HEK293 (cell line): ENCODE results near the gene ILK.

ENCODE experiments used
- CTCF ChIA-PET: fragments of 350-600 bp; formaldehyde crosslinking; extraction: SDS; loops from one replicate; lab custom pipeline; 2021; ENCODE audit warnings: antibody characterized with exemption; lab: Yijun Ruan, JAX
- POLR2A ChIA-PET: fragments of 300-600 bp; formaldehyde crosslinking; extraction: SDS; loops from one replicate; lab custom pipeline; 2020; ENCODE audit warnings: antibody characterized with exemption, inconsistent platforms; lab: Yijun Ruan, JAX
- H3K27ac ChIP-seq: fragments of 200-500 bp; sonication (Bioruptor generic); 2 replicates; pipeline ENCODE4 v1.5.1; 2014; ENCODE audit warnings: low read depth, low read length, control low read depth, inconsistent platforms; ENCODE audit errors: extremely low read depth
- H3K36me3 ChIP-seq, 2 experiments: fragments of 200-500 bp in 1 of 2; sonication (Bioruptor generic) in 1 of 2; 1 replicate in 1 of 2; 2 replicates in 1 of 2; pipeline ENCODE4 v1.5.1; 2014 to 2017; ENCODE audit warnings: inconsistent platforms in 2 of 2, low read length in 2 of 2; ENCODE audit not compliant: control insufficient read depth in 2 of 2, insufficient read depth in 1 of 2
- H3K4me1 ChIP-seq: fragments of 200-500 bp; sonication (Bioruptor generic); 2 replicates; pipeline ENCODE4 v1.5.1; 2014; ENCODE audit warnings: mild to moderate bottlenecking, low read length, inconsistent platforms; ENCODE audit not compliant: control insufficient read depth, insufficient read depth
- H3K4me3 ChIP-seq: 2 replicates; pipeline ENCODE4 v1.5.1; 2011; ENCODE audit warnings: low read depth, mild to moderate bottlenecking, control low read depth, low read length, moderate library complexity
- H3K9me3 ChIP-seq: fragments of 200-500 bp; sonication (Bioruptor generic); 2 replicates; pipeline ENCODE4 v1.5.1; 2014; ENCODE audit warnings: low read depth, low read length, inconsistent platforms; ENCODE audit not compliant: control insufficient read depth, insufficient read depth
- HOXC10 ChIP-seq: sonication (generic); formaldehyde crosslinking; IDR thresholded peaks from 2 replicates; pipeline ENCODE4 v1.8.1; 2023; ENCODE audit warnings: mild to moderate bottlenecking, missing genetic modification reagents
- SCRT1 ChIP-seq: fragments of 450-650 bp; formaldehyde crosslinking; IDR thresholded peaks from 2 replicates; pipeline ENCODE4 v1.5.1; 2016; ENCODE audit warnings: missing biosample characterization, missing genetic modification characterization, borderline replicate concordance
- SETDB1 ChIP-seq: IDR thresholded peaks from one replicate; pipeline ENCODE4 v1.6.1; 2017; ENCODE audit warnings: mild to moderate bottlenecking, low read length, moderate library complexity, mixed read lengths; ENCODE audit not compliant: insufficient read length
- ZBTB7A ChIP-seq: fragments of 450-650 bp; formaldehyde crosslinking; IDR thresholded peaks from 2 replicates; pipeline ENCODE4 v1.5.1; 2016; ENCODE audit warnings: low read depth, missing biosample characterization, missing genetic modification characterization
- ZFP41 ChIP-seq: fragments of 450-650 bp; formaldehyde crosslinking; IDR thresholded peaks from 2 replicates; pipeline ENCODE4 v1.5.1; 2016; ENCODE audit warnings: missing biosample characterization, missing genetic modification characterization, borderline replicate concordance
- ZNF157 ChIP-seq: fragments of 450-650 bp; formaldehyde crosslinking; IDR thresholded peaks from 2 replicates; pipeline ENCODE4 v1.5.1; 2016; ENCODE audit warnings: missing biosample characterization, missing genetic modification characterization
- ZNF174 ChIP-seq: fragments of 450-650 bp; formaldehyde crosslinking; IDR thresholded peaks from 2 replicates; pipeline ENCODE4 v1.5.0; 2017; ENCODE audit warnings: missing biosample characterization, mild to moderate bottlenecking, missing genetic modification characterization
- ZNF211 ChIP-seq: fragments of 450-650 bp; formaldehyde crosslinking; IDR thresholded peaks from 2 replicates; pipeline ENCODE4 v1.5.1; 2016; ENCODE audit warnings: low read depth, missing biosample characterization, missing genetic modification characterization
- ZNF239 ChIP-seq: fragments of 450-650 bp; formaldehyde crosslinking; IDR thresholded peaks from 2 replicates; pipeline ENCODE4 v1.5.1; 2016; ENCODE audit warnings: missing biosample characterization, missing genetic modification characterization
- ZNF24 ChIP-seq: fragments of 450-650 bp; formaldehyde crosslinking; IDR thresholded peaks from 2 replicates; pipeline ENCODE4 v1.5.1; 2016; ENCODE audit warnings: missing biosample characterization, missing genetic modification characterization
- ZNF335 ChIP-seq: fragments of 450-650 bp; formaldehyde crosslinking; conservative IDR thresholded peaks from 2 replicates; pipeline ENCODE4 v1.5.1; 2016; ENCODE audit warnings: missing biosample characterization, missing genetic modification characterization
- ZNF629 ChIP-seq: fragments of 450-650 bp; formaldehyde crosslinking; IDR thresholded peaks from 2 replicates; pipeline ENCODE4 v1.5.1; 2017; ENCODE audit warnings: missing biosample characterization, missing genetic modification characterization
- ZNF664 ChIP-seq: fragments of 450-650 bp; formaldehyde crosslinking; IDR thresholded peaks from 2 replicates; pipeline ENCODE4 v1.5.1; 2016; ENCODE audit warnings: missing biosample characterization, missing genetic modification characterization
- ZNF791 ChIP-seq: fragments of 450-650 bp; formaldehyde crosslinking; IDR thresholded peaks from 2 replicates; pipeline ENCODE4 v1.5.1; 2016; ENCODE audit warnings: missing biosample characterization, missing genetic modification characterization
- TF ChIP-seq, protein P1 (sequence below): fragments of 450-650 bp; formaldehyde crosslinking; IDR thresholded peaks from 2 replicates; pipeline ENCODE4 v1.5.1; 2016; ENCODE audit warnings: missing biosample characterization, missing genetic modification characterization
- TF ChIP-seq, protein P2 (sequence below): fragments of 450-650 bp; formaldehyde crosslinking; IDR thresholded peaks from 2 replicates; pipeline ENCODE4 v1.5.1; 2016; ENCODE audit warnings: missing biosample characterization, missing genetic modification characterization
- TF ChIP-seq, protein P3 (sequence below): fragments of 450-650 bp; formaldehyde crosslinking; IDR thresholded peaks from 2 replicates; pipeline ENCODE4 v1.5.1; 2016; ENCODE audit warnings: missing biosample characterization, missing genetic modification characterization
- TF ChIP-seq, protein P4 (sequence below): fragments of 450-650 bp; formaldehyde crosslinking; IDR thresholded peaks from 2 replicates; pipeline ENCODE4 v1.5.1; 2016; ENCODE audit warnings: missing biosample characterization, missing genetic modification characterization, borderline replicate concordance
- TF ChIP-seq, protein P5 (sequence below): IDR thresholded peaks from 2 replicates; pipeline ENCODE4 v1.6.1; 2011; ENCODE audit warnings: mild to moderate bottlenecking, low read depth, low read length, borderline replicate concordance
- TF ChIP-seq, protein P6 (sequence below): fragments of 450-650 bp; formaldehyde crosslinking; IDR thresholded peaks from 2 replicates; pipeline ENCODE4 v1.5.1; 2016; ENCODE audit warnings: missing biosample characterization, missing genetic modification characterization

The ILK gene

DNA sequence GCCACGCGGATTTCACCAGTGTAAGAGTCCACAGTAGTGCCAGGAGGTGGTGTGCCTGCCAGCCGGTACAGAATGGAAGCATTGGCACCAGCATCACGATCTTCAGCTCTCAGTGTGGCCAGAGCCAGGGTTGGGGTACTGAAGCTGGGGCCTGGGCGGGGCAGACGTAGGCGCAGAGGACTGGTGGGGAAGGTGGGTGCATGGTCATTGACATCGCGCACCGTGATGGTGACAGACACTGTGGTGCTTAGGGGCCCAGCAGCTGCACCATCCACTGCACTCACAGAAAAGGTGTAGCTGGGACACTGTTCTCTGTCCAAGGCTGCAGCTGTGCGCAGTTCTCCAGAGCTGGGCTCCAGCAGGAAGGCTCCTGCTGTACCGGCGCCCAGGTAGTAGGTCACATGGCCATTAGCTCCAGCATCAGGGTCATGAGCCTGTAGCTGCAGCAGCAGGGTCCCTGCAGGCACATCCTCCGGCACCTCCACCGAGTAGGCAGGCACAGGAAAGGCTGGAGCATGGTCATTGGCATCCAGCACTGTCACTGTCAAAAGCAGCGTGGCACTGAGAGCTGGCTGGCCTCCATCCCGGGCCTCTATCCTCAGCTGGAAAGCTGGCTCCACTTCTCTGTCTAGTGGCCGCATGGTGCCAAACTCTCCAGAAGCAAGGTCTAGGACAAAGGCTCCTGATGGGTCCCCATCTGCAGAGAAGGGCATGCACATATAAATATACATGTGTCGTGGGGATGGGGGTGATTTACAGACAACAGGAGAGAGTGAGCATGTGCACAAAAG is 23.6 kb downstream of the ILK start (continued):
- TF ChIP-seq, protein P1, sequence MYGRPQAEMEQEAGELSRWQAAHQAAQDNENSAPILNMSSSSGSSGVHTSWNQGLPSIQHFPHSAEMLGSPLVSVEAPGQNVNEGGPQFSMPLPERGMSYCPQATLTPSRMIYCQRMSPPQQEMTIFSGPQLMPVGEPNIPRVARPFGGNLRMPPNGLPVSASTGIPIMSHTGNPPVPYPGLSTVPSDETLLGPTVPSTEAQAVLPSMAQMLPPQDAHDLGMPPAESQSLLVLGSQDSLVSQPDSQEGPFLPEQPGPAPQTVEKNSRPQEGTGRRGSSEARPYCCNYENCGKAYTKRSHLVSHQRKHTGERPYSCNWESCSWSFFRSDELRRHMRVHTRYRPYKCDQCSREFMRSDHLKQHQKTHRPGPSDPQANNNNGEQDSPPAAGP (tag by site-specific recombination) = no peak

DNA sequence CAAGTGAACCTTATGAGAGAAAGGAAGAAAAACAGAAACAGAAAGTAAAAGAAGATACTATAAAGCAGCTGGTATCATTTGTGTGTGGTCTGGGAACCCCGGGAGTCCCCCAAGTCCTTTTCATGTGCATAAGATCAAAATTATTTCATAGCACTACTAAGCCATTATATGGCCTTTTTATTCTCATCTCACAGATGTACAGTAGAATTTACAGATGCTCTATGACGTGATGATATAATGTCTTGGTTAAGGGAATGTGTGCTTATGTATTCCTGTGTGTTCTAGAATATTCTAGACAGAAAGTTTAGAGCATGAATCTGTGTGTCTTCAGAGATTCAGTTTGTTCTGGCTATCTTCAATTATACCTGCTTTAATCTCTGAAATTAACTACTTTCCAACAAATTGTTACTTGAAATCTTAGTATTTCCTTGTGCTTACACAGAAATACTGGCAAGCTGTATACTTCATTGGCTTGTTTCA is 24.2 kb downstream of the ILK start:
- no peaks in the 10 kb centered on the region for H3K4me1 ChIP-seq
- POLR2A ChIA-PET = interaction anchor here (0.5 to 1.3 kb wide), 2 partner anchors 11 to 56 kb away, joined by 3 to 4 read pairs; partner anchors contain the start of gene MRPL17
- peaks cover 0 to 39% of the 10 kb centered on the region in 2 experiments; a peak in 1 of 3 replicates for H3K36me3 ChIP-seq
- H3K27ac ChIP-seq = no peak overlapping the region
- no peaks in the 10 kb centered on the region for H3K9me3 ChIP-seq
- TF ChIP-seq, protein P2, sequence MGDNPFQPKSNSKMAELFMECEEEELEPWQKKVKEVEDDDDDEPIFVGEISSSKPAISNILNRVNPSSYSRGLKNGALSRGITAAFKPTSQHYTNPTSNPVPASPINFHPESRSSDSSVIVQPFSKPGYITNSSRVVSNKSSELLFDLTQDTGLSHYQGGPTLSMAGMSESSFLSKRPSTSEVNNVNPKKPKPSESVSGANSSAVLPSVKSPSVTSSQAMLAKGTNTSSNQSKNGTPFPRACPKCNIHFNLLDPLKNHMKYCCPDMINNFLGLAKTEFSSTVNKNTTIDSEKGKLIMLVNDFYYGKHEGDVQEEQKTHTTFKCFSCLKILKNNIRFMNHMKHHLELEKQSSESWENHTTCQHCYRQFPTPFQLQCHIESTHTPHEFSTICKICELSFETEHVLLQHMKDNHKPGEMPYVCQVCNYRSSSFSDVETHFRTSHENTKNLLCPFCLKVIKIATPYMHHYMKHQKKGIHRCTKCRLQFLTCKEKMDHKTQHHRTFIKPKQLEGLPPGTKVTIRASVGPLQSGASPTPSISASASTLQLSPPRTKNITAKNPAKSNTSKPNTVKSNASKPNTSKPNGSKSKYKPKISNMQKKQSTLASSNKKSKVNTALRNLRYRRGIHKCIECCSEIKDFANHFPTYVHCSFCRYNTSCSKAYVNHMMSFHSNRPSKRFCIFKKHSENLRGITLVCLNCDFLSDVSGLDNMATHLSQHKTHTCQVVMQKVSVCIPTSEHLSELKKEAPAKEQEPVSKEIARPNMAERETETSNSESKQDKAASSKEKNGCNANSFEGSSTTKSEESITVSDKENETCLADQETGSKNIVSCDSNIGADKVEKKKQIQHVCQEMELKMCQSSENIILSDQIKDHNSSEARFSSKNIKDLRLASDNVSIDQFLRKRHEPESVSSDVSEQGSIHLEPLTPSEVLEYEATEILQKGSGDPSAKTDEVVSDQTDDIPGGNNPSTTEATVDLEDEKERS = no peak
- no peak for TF ChIP-seq ZNF174 (tag by site-specific recombination)
- TF ChIP-seq ZNF335 = no peak
- no peak for TF ChIP-seq ZNF157 (tag by site-specific recombination)
- no peak for TF ChIP-seq ZNF664 (tag by site-specific recombination)
- TF ChIP-seq, protein P3, sequence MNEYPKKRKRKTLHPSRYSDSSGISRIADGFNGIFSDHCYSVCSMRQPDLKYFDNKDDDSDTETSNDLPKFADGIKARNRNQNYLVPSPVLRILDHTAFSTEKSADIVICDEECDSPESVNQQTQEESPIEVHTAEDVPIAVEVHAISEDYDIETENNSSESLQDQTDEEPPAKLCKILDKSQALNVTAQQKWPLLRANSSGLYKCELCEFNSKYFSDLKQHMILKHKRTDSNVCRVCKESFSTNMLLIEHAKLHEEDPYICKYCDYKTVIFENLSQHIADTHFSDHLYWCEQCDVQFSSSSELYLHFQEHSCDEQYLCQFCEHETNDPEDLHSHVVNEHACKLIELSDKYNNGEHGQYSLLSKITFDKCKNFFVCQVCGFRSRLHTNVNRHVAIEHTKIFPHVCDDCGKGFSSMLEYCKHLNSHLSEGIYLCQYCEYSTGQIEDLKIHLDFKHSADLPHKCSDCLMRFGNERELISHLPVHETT = no peak
- TF ChIP-seq ZNF211 (tag by site-specific recombination) = no peak
- TF ChIP-seq SETDB1 = no peak
- no peak for TF ChIP-seq ZNF239 (tag by site-specific recombination)
- TF ChIP-seq, protein P4, sequence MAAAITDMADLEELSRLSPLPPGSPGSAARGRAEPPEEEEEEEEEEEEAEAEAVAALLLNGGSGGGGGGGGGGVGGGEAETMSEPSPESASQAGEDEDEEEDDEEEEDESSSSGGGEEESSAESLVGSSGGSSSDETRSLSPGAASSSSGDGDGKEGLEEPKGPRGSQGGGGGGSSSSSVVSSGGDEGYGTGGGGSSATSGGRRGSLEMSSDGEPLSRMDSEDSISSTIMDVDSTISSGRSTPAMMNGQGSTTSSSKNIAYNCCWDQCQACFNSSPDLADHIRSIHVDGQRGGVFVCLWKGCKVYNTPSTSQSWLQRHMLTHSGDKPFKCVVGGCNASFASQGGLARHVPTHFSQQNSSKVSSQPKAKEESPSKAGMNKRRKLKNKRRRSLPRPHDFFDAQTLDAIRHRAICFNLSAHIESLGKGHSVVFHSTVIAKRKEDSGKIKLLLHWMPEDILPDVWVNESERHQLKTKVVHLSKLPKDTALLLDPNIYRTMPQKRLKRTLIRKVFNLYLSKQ (tag by site-specific recombination) = no peak
- TF ChIP-seq ZNF629 (tag by site-specific recombination) = no peak
- TF ChIP-seq, protein P5, sequence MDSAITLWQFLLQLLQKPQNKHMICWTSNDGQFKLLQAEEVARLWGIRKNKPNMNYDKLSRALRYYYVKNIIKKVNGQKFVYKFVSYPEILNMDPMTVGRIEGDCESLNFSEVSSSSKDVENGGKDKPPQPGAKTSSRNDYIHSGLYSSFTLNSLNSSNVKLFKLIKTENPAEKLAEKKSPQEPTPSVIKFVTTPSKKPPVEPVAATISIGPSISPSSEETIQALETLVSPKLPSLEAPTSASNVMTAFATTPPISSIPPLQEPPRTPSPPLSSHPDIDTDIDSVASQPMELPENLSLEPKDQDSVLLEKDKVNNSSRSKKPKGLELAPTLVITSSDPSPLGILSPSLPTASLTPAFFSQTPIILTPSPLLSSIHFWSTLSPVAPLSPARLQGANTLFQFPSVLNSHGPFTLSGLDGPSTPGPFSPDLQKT = no peak
- no peak for TF ChIP-seq ZNF791 (tag by site-specific recombination)
- no peak for TF ChIP-seq ZBTB7A (tag by site-specific recombination)
- TF ChIP-seq, protein P6, sequence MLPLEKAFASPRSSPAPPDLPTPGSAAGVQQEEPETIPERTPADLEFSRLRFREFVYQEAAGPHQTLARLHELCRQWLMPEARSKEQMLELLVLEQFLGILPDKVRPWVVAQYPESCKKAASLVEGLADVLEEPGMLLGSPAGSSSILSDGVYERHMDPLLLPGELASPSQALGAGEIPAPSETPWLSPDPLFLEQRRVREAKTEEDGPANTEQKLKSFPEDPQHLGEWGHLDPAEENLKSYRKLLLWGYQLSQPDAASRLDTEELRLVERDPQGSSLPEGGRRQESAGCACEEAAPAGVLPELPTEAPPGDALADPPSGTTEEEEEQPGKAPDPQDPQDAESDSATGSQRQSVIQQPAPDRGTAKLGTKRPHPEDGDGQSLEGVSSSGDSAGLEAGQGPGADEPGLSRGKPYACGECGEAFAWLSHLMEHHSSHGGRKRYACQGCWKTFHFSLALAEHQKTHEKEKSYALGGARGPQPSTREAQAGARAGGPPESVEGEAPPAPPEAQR = no peak
- TF ChIP-seq ZNF24 (tag by site-specific recombination) = no peak
- no peak for TF ChIP-seq SCRT1 (tag by site-specific recombination)
- TF ChIP-seq ZFP41 = no peak
- no peak for TF ChIP-seq HOXC10 (CRISPR knock-in tag)
- CTCF ChIA-PET = no interaction called here
- no peak overlapping the region for H3K4me3 ChIP-seq
